HUES6 (cell line): ENCODE data around the gene AREL1.

Source experiments
- H3K27ac ChIP-seq: 2 replicates; pipeline ENCODE4 v1.7.0; 2013; ENCODE audit warnings: low read depth, mild to moderate bottlenecking, low read length, inconsistent platforms
- H3K27me3 ChIP-seq: 2 replicates; pipeline ENCODE4 v1.6.1; 2013; ENCODE audit warnings: low read length; ENCODE audit not compliant: control insufficient read depth, insufficient read depth
- H3K36me3 ChIP-seq: 2 replicates; pipeline ENCODE4 v1.6.1; 2013; ENCODE audit warnings: low read length; ENCODE audit not compliant: control insufficient read depth, insufficient read depth
- H3K4me1 ChIP-seq: 2 replicates; pipeline ENCODE4 v1.6.1; 2013; ENCODE audit warnings: low read length; ENCODE audit not compliant: control insufficient read depth, insufficient read depth
- H3K4me3 ChIP-seq: 2 replicates; pipeline ENCODE4 v1.5.1; 2013; ENCODE audit warnings: low read depth, low read length
- H3K9ac ChIP-seq: one replicate; pipeline ENCODE4 v1.6.1; 2013; ENCODE audit warnings: mild to moderate bottlenecking, low read length
- H3K9me3 ChIP-seq: 2 replicates; pipeline ENCODE4 v1.6.1; 2013; ENCODE audit warnings: low read depth, low read length; ENCODE audit not compliant: control insufficient read depth, insufficient read depth

The AREL1 gene

GRCh38 chr14:74648601-74649000 lies 64.3 kb downstream of the AREL1 start:
- Histone ChIP-seq H3K9ac (no peak overlapping the region), H3K36me3 (no peaks in the 10 kb centered on the region), H3K4me1 (peaks cover 10% of the 10 kb centered on the region; the same call in 1 of the 2 replicates), H3K9me3 (no peaks in the 10 kb centered on the region), H3K27ac (no peak overlapping the region), H3K4me3 (no peak overlapping the region), H3K27me3 (no peaks in the 10 kb centered on the region)

DNA sequence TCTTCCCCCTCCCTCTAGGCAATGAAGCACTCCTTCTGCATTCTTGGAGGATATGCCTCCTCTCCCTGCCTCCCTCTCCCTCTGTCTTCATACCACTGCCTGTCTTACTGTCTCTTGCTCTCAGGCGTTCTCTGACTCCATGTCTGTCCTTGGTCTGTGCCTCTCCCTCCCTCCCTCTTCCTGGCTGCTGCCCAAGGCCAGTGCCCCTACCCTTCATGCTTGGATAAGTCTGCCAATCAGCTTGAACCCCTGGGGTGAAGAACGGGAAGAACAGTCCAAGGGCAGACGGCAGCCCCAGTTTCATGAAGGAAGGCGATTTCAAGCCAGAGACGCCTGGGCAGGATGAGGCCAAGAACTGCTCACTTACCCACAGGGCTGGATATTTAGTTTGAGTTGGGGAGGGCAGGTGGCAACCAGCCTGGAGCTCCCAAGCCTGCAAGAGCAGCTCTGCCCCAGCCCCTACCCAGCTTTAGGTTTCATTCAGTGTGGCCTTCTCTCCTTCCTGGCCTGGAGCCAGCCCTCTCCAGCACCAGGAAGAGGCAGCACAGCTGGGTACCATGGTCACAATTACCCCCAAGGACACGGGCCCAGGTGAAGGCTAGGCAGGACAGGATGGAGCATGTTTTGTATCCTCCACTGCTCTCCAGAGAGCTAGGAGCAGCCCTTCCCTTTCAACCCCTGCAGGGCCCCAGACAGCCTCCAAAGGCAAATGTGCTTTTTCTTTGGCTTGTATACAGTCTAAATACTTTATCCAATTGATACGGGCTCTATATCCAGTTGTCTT lies 65.0 kb downstream of the AREL1 start:
- H3K4me3 ChIP-seq: no peak overlapping the region
- peaks cover 10% of the 10 kb centered on the region; the same call in 1 of the 2 replicates for H3K4me1 ChIP-seq
- H3K9ac ChIP-seq: no peak overlapping the region
- no peak overlapping the region for H3K27ac ChIP-seq
- no peaks in the 10 kb centered on the region for H3K27me3 ChIP-seq
- no peaks in the 10 kb centered on the region for H3K9me3 ChIP-seq
- H3K36me3 ChIP-seq: no peaks in the 10 kb centered on the region

DNA sequence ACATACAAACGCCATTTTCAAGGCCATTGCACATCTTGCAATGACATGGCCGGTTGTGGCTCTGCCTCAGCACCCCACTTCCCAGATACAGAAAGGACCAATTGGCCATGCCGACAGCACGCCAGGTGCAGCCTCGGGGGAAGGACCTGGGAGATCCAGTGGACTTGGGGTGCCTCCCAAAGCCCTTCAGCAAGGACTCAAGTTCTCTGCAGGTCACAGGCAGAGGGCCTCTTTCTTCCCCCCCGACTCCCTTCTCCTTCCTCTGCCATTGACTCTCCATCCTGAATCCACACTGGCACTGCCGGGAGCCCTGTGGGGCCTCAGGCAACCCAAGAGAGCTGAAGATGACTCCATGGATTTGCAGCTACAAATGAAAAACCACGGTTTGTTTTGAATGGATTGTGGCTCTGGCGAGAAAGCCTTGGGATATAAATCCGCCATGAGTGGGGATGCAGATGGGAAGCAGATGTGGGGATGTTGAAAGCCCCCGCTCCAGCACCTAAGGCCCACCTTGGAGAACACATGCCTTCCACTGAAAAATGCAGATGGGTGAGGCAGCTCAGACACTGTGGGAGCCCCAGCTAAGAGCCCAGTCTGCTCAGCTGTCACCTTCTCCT lies 65.7 kb downstream of the AREL1 start:
- Histone ChIP-seq H3K27me3 (no peaks in the 10 kb centered on the region), H3K4me1 (peaks cover 10% of the 10 kb centered on the region; the same call in 1 of the 2 replicates), H3K9me3 (no peaks in the 10 kb centered on the region), H3K4me3 (no peak overlapping the region), H3K27ac (no peak overlapping the region), H3K9ac (no peak overlapping the region), H3K36me3 (no peaks in the 10 kb centered on the region)

DNA sequence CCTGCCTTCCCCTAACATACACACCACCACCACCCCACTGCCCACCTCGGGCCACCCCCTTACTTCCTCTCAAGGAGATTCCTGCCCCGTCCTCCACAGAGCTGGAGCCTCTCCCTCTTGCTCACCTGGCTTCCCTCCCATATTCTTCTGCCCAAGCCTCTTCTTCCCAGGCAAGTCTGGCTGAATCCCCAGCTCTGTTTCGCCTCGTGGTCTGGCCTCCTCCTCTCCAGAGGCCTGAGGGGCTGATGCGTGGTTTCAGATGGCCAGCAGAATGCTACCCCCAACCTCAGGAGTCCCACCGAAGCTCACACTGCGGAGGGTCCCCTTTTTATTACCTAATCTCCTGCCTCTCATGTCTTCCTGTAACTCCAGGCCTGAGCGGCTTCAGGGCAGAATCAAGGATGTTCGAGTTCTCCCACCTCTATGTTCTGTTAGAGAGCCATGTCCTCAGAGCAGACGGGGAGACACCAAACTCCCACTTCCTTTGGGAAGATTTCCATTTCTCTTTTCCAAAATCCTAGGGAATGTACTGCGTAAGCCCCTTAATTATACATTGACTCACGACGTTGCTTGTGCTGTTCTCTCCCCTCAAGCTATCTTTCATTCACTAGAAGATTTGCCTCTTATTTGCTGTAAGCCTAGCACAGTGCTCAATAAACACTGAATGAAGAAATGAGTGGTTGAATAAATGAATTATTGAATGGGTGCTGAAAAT lies 67.0 kb downstream of the AREL1 start:
- Histone ChIP-seq H3K4me3 (no peak overlapping the region), H3K9me3 (no peaks in the 10 kb centered on the region), H3K27ac (no peak overlapping the region), H3K4me1 (peaks cover 10% of the 10 kb centered on the region; the same call in 1 of the 2 replicates), H3K36me3 (no peaks in the 10 kb centered on the region), H3K27me3 (no peaks in the 10 kb centered on the region), H3K9ac (no peak overlapping the region)

- no peak overlapping the region for H3K9ac ChIP-seq
- no peak overlapping the region for H3K4me3 ChIP-seq
- H3K4me1 ChIP-seq: peaks cover 10% of the 10 kb centered on the region; the same call in 1 of the 2 replicates
- H3K36me3 ChIP-seq: no peaks in the 10 kb centered on the region
- no peak overlapping the region for H3K27ac ChIP-seq
- H3K9me3 ChIP-seq: no peaks in the 10 kb centered on the region
- no peaks in the 10 kb centered on the region for H3K27me3 ChIP-seq
Observed at GRCh38 chr14:74645244-74645643, 67.6 kb downstream of the AREL1 start.

GRCh38 chr14:74641601-74642391 lies 71.1 kb downstream of the AREL1 start:
- Histone ChIP-seq H3K4me3 (no peak overlapping the region), H3K4me1 (peaks cover 8% of the 10 kb centered on the region; the same call in 1 of the 2 replicates), H3K27me3 (no peaks in the 10 kb centered on the region), H3K9ac (no peak overlapping the region), H3K9me3 (no peaks in the 10 kb centered on the region), H3K36me3 (no peaks in the 10 kb centered on the region), H3K27ac (no peak overlapping the region)

- no peaks in the 10 kb centered on the region for H3K9me3 ChIP-seq
- peaks cover 20% of the 10 kb centered on the region; the same call in 1 of the 2 replicates for H3K4me1 ChIP-seq
- H3K27ac ChIP-seq: no peak overlapping the region
- no peaks in the 10 kb centered on the region for H3K36me3 ChIP-seq
- H3K4me3 ChIP-seq: no peak overlapping the region
- no peaks in the 10 kb centered on the region for H3K27me3 ChIP-seq
- no peak overlapping the region for H3K9ac ChIP-seq
Observed at GRCh38 chr14:74638966-74639365, 73.9 kb downstream of the AREL1 start.

- Histone ChIP-seq H3K36me3 (no peaks in the 10 kb centered on the region), H3K9ac (no peak overlapping the region), H3K9me3 (no peaks in the 10 kb centered on the region), H3K4me1 (peaks cover 20% of the 10 kb centered on the region; the same call in 1 of the 2 replicates), H3K4me3 (no peak overlapping the region), H3K27ac (no peak overlapping the region), H3K27me3 (no peaks in the 10 kb centered on the region)
Observed at GRCh38 chr14:74638066-74638465, 74.8 kb downstream of the AREL1 start.

- Histone ChIP-seq H3K9me3 (no peaks in the 10 kb centered on the region), H3K4me1 (peaks cover 21% of the 10 kb centered on the region), H3K4me3 (no peak overlapping the region), H3K36me3 (no peaks in the 10 kb centered on the region), H3K9ac (peak overlapping the region; percentile 5), H3K27ac (no peak overlapping the region), H3K27me3 (no peaks in the 10 kb centered on the region)
Observed at GRCh38 chr14:74637178-74637550, 75.7 kb downstream of the AREL1 start.

GRCh38 chr14:74636424-74637177 lies 76.3 kb downstream of the AREL1 start:
- H3K27ac ChIP-seq: no peak overlapping the region
- no peak overlapping the region for H3K4me3 ChIP-seq
- H3K27me3 ChIP-seq: no peaks in the 10 kb centered on the region
- no peaks in the 10 kb centered on the region for H3K9me3 ChIP-seq
- peak overlapping the region; percentile 5 for H3K9ac ChIP-seq
- peaks cover 27% of the 10 kb centered on the region for H3K4me1 ChIP-seq
- H3K36me3 ChIP-seq: no peaks in the 10 kb centered on the region
